ENCODE results near the gene STXBP6.

- TF ChIP-seq CTCF (IDR thresholded peaks at IDR 0.05), result no peak
- TF ChIP-seq POLR2A (IDR thresholded peaks at IDR 0.05), result no peak
Measured at GRCh38 chr14:24847568-24848095, 202.3 kb downstream of the STXBP6 start.

All from uterus (tissue), 2 donors.